SK-N-SH (cell line): Measurements from ENCODE around the gene MVB12B. TPM values are rescaled to one million over a fixed set of nuclear protein-coding genes. Genes with fewer than 3 reads are reported as not detected.

ENCODE experiments used
- CTCF ChIA-PET: fragments of 300-600, 350-600 bp; formaldehyde crosslinking; extraction: SDS; loops from one replicate; lab custom pipeline; 2021; lab: Yijun Ruan, JAX
- POLR2A ChIA-PET: fragments of 350-600 bp; sonication (Branson Sonifier 250); formaldehyde crosslinking; extraction: SDS; loops from one replicate; lab custom pipeline; 2020; ENCODE audit warnings: antibody characterized with exemption, inconsistent platforms; lab: Yijun Ruan, JAX
- DNase-seq: peaks from one replicate; pipeline ENCODE4 v3.0.0; 2012
- H2AFZ ChIP-seq: fragments of 200-600 bp; sonication (generic); 2 replicates; pipeline ENCODE4 v1.8.1; 2016; ENCODE audit warnings: antibody characterized with exemption, mild to moderate bottlenecking, low read depth
- H3F3A ChIP-seq: fragments of 200-600 bp; sonication (generic); replicated peaks from 2 replicates; pipeline ENCODE3; 2016; ENCODE audit warnings: antibody characterized with exemption, mild to moderate bottlenecking; ENCODE audit not compliant: insufficient read depth
- H3K27ac ChIP-seq, 2 experiments: fragments of 200-500 bp in 1 of 2; fragments of 200-600 bp in 1 of 2; sonication (Bioruptor generic) in 1 of 2; sonication (generic), shearing (Covaris generic) in 1 of 2; 2 replicates each; pipeline versions ENCODE4 v1.5.1 to v1.6.1; 2014 to 2016; ENCODE audit warnings: low read depth in 2 of 2, inconsistent platforms in 1 of 2, low read length in 1 of 2, mild to moderate bottlenecking in 1 of 2, mixed read lengths in 1 of 2
- H3K27me3 ChIP-seq: fragments of 200-600 bp; sonication (generic), shearing (Covaris generic); 2 replicates; pipeline ENCODE4 v1.6.1; 2016; ENCODE audit warnings: mixed run types; ENCODE audit not compliant: insufficient read depth
- H3K36me3 ChIP-seq, 2 experiments: fragments of 200-500 bp in 1 of 2; fragments of 200-600 bp in 1 of 2; sonication (Bioruptor generic) in 1 of 2; sonication (generic) in 1 of 2; replicated peaks in 1 of 2; 2 replicates each; pipeline versions ENCODE3 to v1.5.1; 2014 to 2016; ENCODE audit warnings: low read length in 1 of 2, mild to moderate bottlenecking in 1 of 2; ENCODE audit not compliant: insufficient read depth in 2 of 2, control insufficient read depth in 1 of 2
- H3K4me1 ChIP-seq, 2 experiments: fragments of 200-500 bp in 1 of 2; fragments of 200-600 bp in 1 of 2; sonication (Bioruptor generic) in 1 of 2; sonication (generic), shearing (Covaris generic) in 1 of 2; 2 replicates each; pipeline versions ENCODE4 v1.5.1 to v1.6.1; 2014 to 2016; ENCODE audit warnings: low read depth in 1 of 2, low read length in 1 of 2, mixed run types in 1 of 2; ENCODE audit not compliant: insufficient read depth in 2 of 2, control insufficient read depth in 1 of 2
- H3K4me2 ChIP-seq: fragments of 200-600 bp; sonication (generic), shearing (Covaris generic); 2 replicates; pipeline ENCODE4 v1.6.1; 2017; ENCODE audit warnings: mixed run types
- H3K4me3 ChIP-seq, 2 experiments: fragments of 200-500 bp in 1 of 2; fragments of 200-600 bp in 1 of 2; sonication (Bioruptor generic) in 1 of 2; sonication (generic), shearing (Covaris generic) in 1 of 2; 2 replicates each; pipeline versions ENCODE4 v1.5.1 to v1.8.1; 2014 to 2016; ENCODE audit warnings: low read depth in 2 of 2, inconsistent platforms in 1 of 2, low read length in 1 of 2, mild to moderate bottlenecking in 1 of 2, mixed read lengths in 1 of 2, moderate library complexity in 1 of 2
- H3K79me2 ChIP-seq: fragments of 200-600 bp; sonication (generic); 2 replicates; pipeline ENCODE4 v1.8.1; 2017; ENCODE audit warnings: mild to moderate bottlenecking; ENCODE audit not compliant: insufficient read depth
- H3K9ac ChIP-seq: fragments of 200-600 bp; sonication (generic); 2 replicates; pipeline ENCODE4 v1.6.1; 2017; ENCODE audit warnings: mixed run types
- H3K9me2 ChIP-seq: fragments of 200-600 bp; sonication (generic); 2 replicates; pipeline ENCODE4 v1.6.1; 2017; ENCODE audit warnings: mixed run types
- H3K9me3 ChIP-seq: fragments of 200-600 bp; sonication (generic); 2 replicates; pipeline ENCODE4 v1.6.1; 2017; ENCODE audit warnings: mixed run types, mild to moderate bottlenecking, moderate library complexity
- H4K20me1 ChIP-seq: fragments of 200-600 bp; sonication (generic); 2 replicates; pipeline ENCODE4 v1.6.1; 2017; ENCODE audit warnings: mild to moderate bottlenecking, mixed run types; ENCODE audit not compliant: insufficient read depth
- CTCF ChIP-seq: fragments of 200-600 bp; sonication (generic); IDR thresholded peaks from 2 replicates; pipeline ENCODE4 v1.6.1; 2017; ENCODE audit warnings: antibody characterized with exemption, mild to moderate bottlenecking, moderate library complexity
- ELF1 ChIP-seq: IDR thresholded peaks from 2 replicates; pipeline ENCODE4 v1.4.0; 2012
- EP300 ChIP-seq, 2 experiments: IDR thresholded peaks; 2 replicates each; pipeline versions ENCODE4 v1.4.0 to v1.6.1; 2012; ENCODE audit warnings: borderline replicate concordance in 1 of 2, low read depth in 1 of 2, low read length in 1 of 2
- FOSL2 ChIP-seq: IDR thresholded peaks from 2 replicates; pipeline ENCODE4 v1.4.0; 2012; ENCODE audit warnings: low read depth, mild to moderate bottlenecking, moderate library complexity, borderline replicate concordance
- FOXJ3 ChIP-seq: sonication (generic); formaldehyde crosslinking; IDR thresholded peaks from 2 replicates; pipeline ENCODE4 v1.5.1; 2020; ENCODE audit warnings: mild to moderate bottlenecking, missing genetic modification reagents
- FOXM1 ChIP-seq: IDR thresholded peaks from 2 replicates; pipeline ENCODE4 v1.4.0; 2012; ENCODE audit warnings: low read depth, mild to moderate bottlenecking
- MAX ChIP-seq: IDR thresholded peaks from 2 replicates; pipeline ENCODE4 v1.4.0; 2012; ENCODE audit warnings: low read depth
- MEF2A ChIP-seq: IDR thresholded peaks from 2 replicates; pipeline ENCODE4 v1.4.0; 2012; ENCODE audit warnings: low read depth, borderline replicate concordance
- NFIC ChIP-seq: IDR thresholded peaks from 2 replicates; pipeline ENCODE4 v1.4.0; 2012; ENCODE audit warnings: borderline replicate concordance
- TAF1 ChIP-seq: IDR thresholded peaks from 2 replicates; pipeline ENCODE4 v1.6.1; 2012; ENCODE audit warnings: low read depth, mild to moderate bottlenecking, low read length, moderate library complexity, borderline replicate concordance
- YY1 ChIP-seq: IDR thresholded peaks from 2 replicates; pipeline ENCODE4 v1.4.0; 2012; ENCODE audit warnings: low read depth, mild to moderate bottlenecking
- WGBS: methylation state at CpG from one replicate; pipeline ENCODE4 v1.1.6; 2017; ENCODE audit warnings: low lambda C conversion rate; 5-methylcytosine and 5-hydroxymethylcytosine counted together
- polyA plus RNA-seq, 3 experiments: library from polyadenylated mRNA; depleted of rRNA; stranded (reverse); fragments of >200 nt; gene quantifications; 2 replicates each; pipeline ENCODE4 v1.2.3, GENCODE V29; 2012
- TF ChIP-seq, protein P1 (sequence below): IDR thresholded peaks from 2 replicates; pipeline ENCODE4 v1.6.1; 2012; ENCODE audit warnings: mild to moderate bottlenecking, low read depth, low read length, moderate library complexity

Gene MVB12B
- polyA plus RNA-seq, 1 of the 3 experiments (the other 2 are of a cell fraction): 5.1 TPM

- CTCF ChIA-PET: interaction anchor here (1.2 to 5.0 kb wide), 4 partner anchors 10 to 87 kb away, joined by 4 to 29 read pairs (median 9); no protein-coding TSS in a partner anchor
- peaks cover 8% of the 10 kb centered on the region for H3F3A ChIP-seq
- TF ChIP-seq FOSL2 (no peak), NFIC (no peak), ELF1 (no peak), TAF1 (no peak), FOXJ3 (CRISPR knock-in tag) (no peak), FOXM1 (no peak), CTCF (no peak), EP300 (IDR thresholded peaks at IDR 0.05; ENCODE audit: borderline replicate concordance in 1 of 2, low read depth in 1 of 2, low read length in 1 of 2) (no peak), YY1 (no peak), MEF2A (no peak), MAX (no peak)
- TF ChIP-seq, protein P1, sequence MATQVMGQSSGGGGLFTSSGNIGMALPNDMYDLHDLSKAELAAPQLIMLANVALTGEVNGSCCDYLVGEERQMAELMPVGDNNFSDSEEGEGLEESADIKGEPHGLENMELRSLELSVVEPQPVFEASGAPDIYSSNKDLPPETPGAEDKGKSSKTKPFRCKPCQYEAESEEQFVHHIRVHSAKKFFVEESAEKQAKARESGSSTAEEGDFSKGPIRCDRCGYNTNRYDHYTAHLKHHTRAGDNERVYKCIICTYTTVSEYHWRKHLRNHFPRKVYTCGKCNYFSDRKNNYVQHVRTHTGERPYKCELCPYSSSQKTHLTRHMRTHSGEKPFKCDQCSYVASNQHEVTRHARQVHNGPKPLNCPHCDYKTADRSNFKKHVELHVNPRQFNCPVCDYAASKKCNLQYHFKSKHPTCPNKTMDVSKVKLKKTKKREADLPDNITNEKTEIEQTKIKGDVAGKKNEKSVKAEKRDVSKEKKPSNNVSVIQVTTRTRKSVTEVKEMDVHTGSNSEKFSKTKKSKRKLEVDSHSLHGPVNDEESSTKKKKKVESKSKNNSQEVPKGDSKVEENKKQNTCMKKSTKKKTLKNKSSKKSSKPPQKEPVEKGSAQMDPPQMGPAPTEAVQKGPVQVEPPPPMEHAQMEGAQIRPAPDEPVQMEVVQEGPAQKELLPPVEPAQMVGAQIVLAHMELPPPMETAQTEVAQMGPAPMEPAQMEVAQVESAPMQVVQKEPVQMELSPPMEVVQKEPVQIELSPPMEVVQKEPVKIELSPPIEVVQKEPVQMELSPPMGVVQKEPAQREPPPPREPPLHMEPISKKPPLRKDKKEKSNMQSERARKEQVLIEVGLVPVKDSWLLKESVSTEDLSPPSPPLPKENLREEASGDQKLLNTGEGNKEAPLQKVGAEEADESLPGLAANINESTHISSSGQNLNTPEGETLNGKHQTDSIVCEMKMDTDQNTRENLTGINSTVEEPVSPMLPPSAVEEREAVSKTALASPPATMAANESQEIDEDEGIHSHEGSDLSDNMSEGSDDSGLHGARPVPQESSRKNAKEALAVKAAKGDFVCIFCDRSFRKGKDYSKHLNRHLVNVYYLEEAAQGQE: no peak
- H3K9ac ChIP-seq: no peak overlapping the region
- no peak overlapping the region for H3K27ac ChIP-seq
- no peak overlapping the region for H3K4me3 ChIP-seq
- no peaks in the 10 kb centered on the region for H3K9me3 ChIP-seq
- H3K27me3 ChIP-seq: no peaks in the 10 kb centered on the region
- DNase-seq: no peak
- no peaks in the 10 kb centered on the region for H3K9me2 ChIP-seq
- H2AFZ ChIP-seq: no peak overlapping the region
- H3K4me1 ChIP-seq: peaks cover 0 to 11% of the 10 kb centered on the region in 2 experiments; a peak in 3 of 4 replicates
- 96% methylated on average over 17 of the region's 17 CpGs for WGBS
- H3K36me3 ChIP-seq: no peaks in the 10 kb centered on the region
- H4K20me1 ChIP-seq: no peaks in the 10 kb centered on the region
- H3K4me2 ChIP-seq: no peak overlapping the region
- POLR2A ChIA-PET: no interaction called here
- no peaks in the 10 kb centered on the region for H3K79me2 ChIP-seq
These were observed 144.5 kb downstream of the MVB12B start for GRCh38 chr9:126471084-126471624.
